ENCODE results near the gene CD8B. TPM values are rescaled to one million over a fixed set of nuclear protein-coding genes. Genes with fewer than 3 reads are reported as not detected.

The CD8B gene
- total RNA-seq, result not detected in 2 replicates

DNA sequence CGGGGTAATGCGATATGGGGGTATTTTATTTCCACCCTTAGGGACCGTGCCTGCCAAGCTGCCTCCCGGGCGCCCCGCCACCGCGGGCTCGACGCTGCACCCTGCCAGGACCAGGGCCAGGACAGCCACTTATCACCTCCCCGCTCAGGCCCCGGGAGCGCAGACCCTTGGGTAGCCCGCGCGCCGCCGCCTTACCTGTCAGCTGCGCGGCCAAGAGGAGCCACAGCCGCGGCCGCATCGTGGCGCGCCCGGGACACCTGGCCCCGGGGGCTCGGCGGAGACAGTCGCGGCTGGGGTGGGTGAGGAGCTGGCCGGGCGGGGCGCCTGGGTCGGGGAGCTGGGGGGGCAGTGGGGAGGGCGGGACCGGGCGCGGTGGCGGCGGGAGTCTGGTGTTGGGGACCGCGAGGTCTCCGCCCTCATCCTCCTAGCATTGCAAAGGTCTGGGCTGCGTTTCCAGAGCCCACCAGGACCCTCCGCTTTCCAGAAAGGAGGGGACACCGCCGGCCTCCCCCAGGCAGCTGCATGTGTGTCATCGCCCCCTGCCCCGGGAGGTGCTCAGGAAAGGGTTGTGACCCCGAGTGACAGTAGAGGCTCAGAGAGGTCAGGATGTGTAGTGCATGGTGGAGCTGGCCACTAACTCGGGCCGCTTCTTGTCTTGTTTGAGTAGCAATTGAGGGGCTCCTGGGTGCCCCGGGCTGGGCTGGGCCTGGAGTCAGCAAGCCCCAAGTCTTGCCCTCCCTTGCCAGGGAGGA is at the start of gene CD8B:
CD8B (minus strand) TSS at position 259 of the 752 bp plus-strand sequence; CDS start at position 238, 21 bp downstream.

GRCh38 chr2:86790676-86791572 is 70.8 kb downstream of the CD8B start, which contains the start of gene CD8A:
CD8A (minus strand) TSS chr2:86790913; CDS start chr2:86790825, 88 bp downstream.

Other genes starting within 250 kb of the CD8B start
- 15.5 and 17.1 TPM in 2 replicates for gene RNF103, start 238.0 kb downstream of the CD8B start, total RNA-seq
- gene RMND5A, start 141.6 kb downstream of the CD8B start, total RNA-seq, result 14.9 and 23.9 TPM in 2 replicates
- not detected in 2 replicates for gene CD8A, start 71.0 kb downstream of the CD8B start, total RNA-seq
- gene RGPD1, start 80.2 kb upstream of the CD8B start, total RNA-seq, result 12.2 and 16.4 TPM in 2 replicates
- gene PLGLB1, start 160.0 kb upstream of the CD8B start, total RNA-seq, result 1.0 TPM in 1 of 2 replicates, not detected in the other

Measured in placental pericyte (primary cell).